Fibroblast of mammary gland (primary cell): ENCODE results near the gene C21orf91.
"Not testable (repeated sequence)": the region's sequence is repeated elsewhere in the genome, so short reads cannot be mapped to it uniquely, and the experiment has no call there.

Experiments used
- DNase-seq: peaks from one replicate; pipeline ENCODE4 v3.0.0-alpha.2; 2010; ENCODE audit warnings: low read depth
- H3K4me3 ChIP-seq: 2 replicates; pipeline ENCODE4 v1.5.1; 2011; ENCODE audit warnings: low read depth, mild to moderate bottlenecking, low read length, moderate library complexity; ENCODE audit not compliant: control insufficient read depth
- CTCF ChIP-seq: conservative IDR thresholded peaks from 2 replicates; pipeline ENCODE4 v1.5.1; 2011; ENCODE audit warnings: low read depth, low read length, inconsistent platforms; ENCODE audit not compliant: control insufficient read depth, insufficient read depth

The C21orf91 gene

GRCh38 chr21:17781524-17781923 lies 37.6 kb downstream of the C21orf91 start:
- no peak overlapping the region for H3K4me3 ChIP-seq
- no peak for TF ChIP-seq CTCF
- DNase-seq, result no peak

- no peak for TF ChIP-seq CTCF
- no peak overlapping the region for H3K4me3 ChIP-seq
- no peak for DNase-seq
Observed at GRCh38 chr21:17780539-17780938, 38.6 kb downstream of the C21orf91 start.

- no peak for DNase-seq
- no peak overlapping the region for H3K4me3 ChIP-seq
- TF ChIP-seq CTCF, result no peak
Observed at GRCh38 chr21:17779980-17780379, 39.2 kb downstream of the C21orf91 start.

GRCh38 chr21:17779496-17779895 lies 39.7 kb downstream of the C21orf91 start:
- no peak overlapping the region for H3K4me3 ChIP-seq
- no peak for TF ChIP-seq CTCF
- DNase-seq, result no peak

- no peak for TF ChIP-seq CTCF
- DNase-seq, result no peak
- no peak overlapping the region for H3K4me3 ChIP-seq
Observed at GRCh38 chr21:17777072-17777765, 41.9 kb downstream of the C21orf91 start.

GRCh38 chr21:17775431-17776126 lies 43.6 kb downstream of the C21orf91 start:
- DNase-seq, result no peak
- H3K4me3 ChIP-seq, result no peak overlapping the region
- no peak for TF ChIP-seq CTCF

GRCh38 chr21:17775021-17775420 lies 44.1 kb downstream of the C21orf91 start:
- H3K4me3 ChIP-seq, DNase-seq: not testable (repeated sequence)
